Measurements from ENCODE around the gene LRRN4. TPM values are rescaled to one million over a fixed set of nuclear protein-coding genes. Genes with fewer than 3 reads are reported as not detected.

The LRRN4 gene
- total RNA-seq, 1 donor from 2014 or later: not detected

GRCh38 chr20:6048391-6048790 is 5.5 kb downstream of the LRRN4 start:
- POLR2A ChIA-PET: no interaction called here

GRCh38 chr20:6046432-6046831 is 7.4 kb downstream of the LRRN4 start:
- H3K9me3 Mint-ChIP-seq: no peaks in the 10 kb centered on the region
- H3K27me3 Mint-ChIP-seq: peaks cover 9% of the 10 kb centered on the region
- ATAC-seq (ENCODE audit: low read depth) (no peak), DNase-seq (no peak)
- H3K4me1 Mint-ChIP-seq: no peaks in the 10 kb centered on the region
- POLR2A ChIA-PET: no interaction called here
- CTCF ChIA-PET: no interaction called here
- H3K4me3 Mint-ChIP-seq: no peak overlapping the region
- no peak overlapping the region for H3K27ac Mint-ChIP-seq
- no peak for TF ChIP-seq CTCF (IDR thresholded peaks at IDR 0.05)
- H3K36me3 Mint-ChIP-seq (ENCODE audit: low read depth): peaks cover 9% of the 10 kb centered on the region
- intact Hi-C loops (cut with micrococcal nuclease): no loop called here

More at GRCh38 chr20:6048391-6048790, 5.5 kb downstream of the LRRN4 start:
- Mint-ChIP-seq H3K27ac (no peak overlapping the region), H3K27me3 (peaks cover 14% of the 10 kb centered on the region), H3K4me1 (peaks cover 5% of the 10 kb centered on the region), H3K36me3 (ENCODE audit: low read depth) (no peaks in the 10 kb centered on the region), H3K9me3 (no peaks in the 10 kb centered on the region), H3K4me3 (no peak overlapping the region)
- CTCF ChIA-PET: no interaction called here
- no peak for TF ChIP-seq CTCF (IDR thresholded peaks at IDR 0.05)
- ATAC-seq (ENCODE audit: low read depth) (no peak), DNase-seq (no peak)
- intact Hi-C loops (cut with micrococcal nuclease): no loop called here

- no peak for DNase-seq
- H3K36me3 Mint-ChIP-seq (ENCODE audit: low read depth): peaks cover 13% of the 10 kb centered on the region
- ChIA-PET CTCF (no interaction called here), POLR2A (no interaction called here)
- H3K27ac Mint-ChIP-seq: no peak overlapping the region
- intact Hi-C loops (cut with micrococcal nuclease): no loop called here
- H3K9me3 Mint-ChIP-seq: no peaks in the 10 kb centered on the region
- no peak overlapping the region for H3K4me3 Mint-ChIP-seq
- ATAC-seq (ENCODE audit: low read depth): no peak
- no peaks in the 10 kb centered on the region for H3K4me1 Mint-ChIP-seq
- no peak for TF ChIP-seq CTCF (IDR thresholded peaks at IDR 0.05)
- peaks cover 4% of the 10 kb centered on the region for H3K27me3 Mint-ChIP-seq
Observed at GRCh38 chr20:6045566-6045965, 8.3 kb downstream of the LRRN4 start.

- no peak overlapping the region for H3K27ac Mint-ChIP-seq
- POLR2A ChIA-PET: no interaction called here
- CTCF ChIA-PET: no interaction called here
Observed at GRCh38 chr20:6044115-6044514, 9.7 kb downstream of the LRRN4 start.

GRCh38 chr20:6041808-6042265 is 12.0 kb downstream of the LRRN4 start:
- H3K27me3 Mint-ChIP-seq: no peaks in the 10 kb centered on the region
- ChIA-PET POLR2A (no interaction called here), CTCF (no interaction called here)
- no peak overlapping the region for H3K4me3 Mint-ChIP-seq
- ATAC-seq (ENCODE audit: low read depth) (no peak), DNase-seq (no peak)
- no peak for TF ChIP-seq CTCF (IDR thresholded peaks at IDR 0.05)
- no peaks in the 10 kb centered on the region for H3K9me3 Mint-ChIP-seq
- H3K27ac Mint-ChIP-seq: no peak overlapping the region
- intact Hi-C loops (cut with micrococcal nuclease): no loop called here
- H3K36me3 Mint-ChIP-seq (ENCODE audit: low read depth): peaks cover 48% of the 10 kb centered on the region
- no peaks in the 10 kb centered on the region for H3K4me1 Mint-ChIP-seq

More at GRCh38 chr20:6044115-6044514, 9.7 kb downstream of the LRRN4 start:
- intact Hi-C loops (cut with micrococcal nuclease): no loop called here
- DNase-seq: no peak
- TF ChIP-seq CTCF (IDR thresholded peaks at IDR 0.05): no peak
- Mint-ChIP-seq H3K4me3 (no peak overlapping the region), H3K36me3 (ENCODE audit: low read depth) (peaks cover 28% of the 10 kb centered on the region), H3K9me3 (no peaks in the 10 kb centered on the region), H3K4me1 (no peaks in the 10 kb centered on the region), H3K27me3 (no peaks in the 10 kb centered on the region)
- no peak for ATAC-seq (ENCODE audit: low read depth)
